ENCODE measurements around the gene WWOX.

The WWOX gene

DNA sequence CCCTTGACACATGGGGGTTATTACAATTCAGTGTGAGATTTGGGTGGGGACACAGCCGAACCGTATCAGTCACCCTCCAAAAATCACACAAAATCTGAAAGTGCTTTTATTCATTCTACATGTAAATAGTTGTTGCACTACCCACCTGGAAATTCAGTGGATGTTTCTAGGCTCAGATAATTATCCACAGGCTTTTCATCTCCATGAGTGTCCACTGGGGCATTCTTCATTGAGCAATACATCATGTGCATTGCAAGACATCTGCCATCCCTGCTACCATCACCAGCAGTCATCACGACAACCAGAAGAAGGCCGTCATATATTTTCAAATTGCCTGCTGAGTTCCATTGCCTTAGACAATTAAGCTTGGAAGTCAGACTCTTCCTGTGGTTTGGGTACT, 330.8 kb downstream of the WWOX start:
- no peak for DNase-seq (ENCODE audit: low spot score)
- no peak overlapping the region for H3K4me3 ChIP-seq
- TF ChIP-seq, protein P1, sequence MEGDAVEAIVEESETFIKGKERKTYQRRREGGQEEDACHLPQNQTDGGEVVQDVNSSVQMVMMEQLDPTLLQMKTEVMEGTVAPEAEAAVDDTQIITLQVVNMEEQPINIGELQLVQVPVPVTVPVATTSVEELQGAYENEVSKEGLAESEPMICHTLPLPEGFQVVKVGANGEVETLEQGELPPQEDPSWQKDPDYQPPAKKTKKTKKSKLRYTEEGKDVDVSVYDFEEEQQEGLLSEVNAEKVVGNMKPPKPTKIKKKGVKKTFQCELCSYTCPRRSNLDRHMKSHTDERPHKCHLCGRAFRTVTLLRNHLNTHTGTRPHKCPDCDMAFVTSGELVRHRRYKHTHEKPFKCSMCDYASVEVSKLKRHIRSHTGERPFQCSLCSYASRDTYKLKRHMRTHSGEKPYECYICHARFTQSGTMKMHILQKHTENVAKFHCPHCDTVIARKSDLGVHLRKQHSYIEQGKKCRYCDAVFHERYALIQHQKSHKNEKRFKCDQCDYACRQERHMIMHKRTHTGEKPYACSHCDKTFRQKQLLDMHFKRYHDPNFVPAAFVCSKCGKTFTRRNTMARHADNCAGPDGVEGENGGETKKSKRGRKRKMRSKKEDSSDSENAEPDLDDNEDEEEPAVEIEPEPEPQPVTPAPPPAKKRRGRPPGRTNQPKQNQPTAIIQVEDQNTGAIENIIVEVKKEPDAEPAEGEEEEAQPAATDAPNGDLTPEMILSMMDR (IDR thresholded peaks at IDR 0.05) = no peak
- no peak overlapping the region for H3K27ac ChIP-seq

DNA sequence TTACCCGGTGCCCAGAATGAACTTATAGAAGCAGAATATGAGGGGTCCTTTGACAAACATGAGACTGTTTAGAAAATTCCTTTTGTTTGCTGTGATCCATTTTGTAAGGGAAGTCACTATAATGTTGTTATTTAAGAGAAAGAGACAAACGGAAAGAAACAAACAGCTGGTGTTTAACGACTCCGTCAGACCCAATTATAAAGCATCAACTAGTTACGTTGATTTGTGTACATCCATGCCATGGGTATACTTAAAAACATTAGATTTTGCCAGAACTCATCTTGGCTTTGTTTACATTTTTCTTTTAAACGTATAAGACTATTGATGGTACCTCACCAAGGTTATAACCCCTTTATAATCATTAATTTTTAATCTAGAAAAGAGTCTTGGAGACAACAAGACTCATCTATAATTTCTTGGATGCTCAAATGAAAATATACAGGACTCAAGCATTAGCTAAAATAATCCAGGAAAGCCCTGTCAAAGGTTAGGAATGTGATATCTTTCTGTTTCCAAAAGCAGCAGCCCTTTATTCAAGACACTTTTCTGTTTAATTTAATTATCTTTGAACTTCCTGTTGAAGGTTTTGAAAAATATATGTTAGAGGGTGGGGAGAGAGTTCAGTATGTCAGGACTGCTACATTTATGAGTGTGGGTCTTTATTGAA, 331.7 kb downstream of the WWOX start:
- no peak overlapping the region for H3K4me3 ChIP-seq
- DNase-seq (ENCODE audit: low spot score) = no peak
- TF ChIP-seq, protein P1 (IDR thresholded peaks at IDR 0.05) = no peak
- no peak overlapping the region for H3K27ac ChIP-seq

DNA sequence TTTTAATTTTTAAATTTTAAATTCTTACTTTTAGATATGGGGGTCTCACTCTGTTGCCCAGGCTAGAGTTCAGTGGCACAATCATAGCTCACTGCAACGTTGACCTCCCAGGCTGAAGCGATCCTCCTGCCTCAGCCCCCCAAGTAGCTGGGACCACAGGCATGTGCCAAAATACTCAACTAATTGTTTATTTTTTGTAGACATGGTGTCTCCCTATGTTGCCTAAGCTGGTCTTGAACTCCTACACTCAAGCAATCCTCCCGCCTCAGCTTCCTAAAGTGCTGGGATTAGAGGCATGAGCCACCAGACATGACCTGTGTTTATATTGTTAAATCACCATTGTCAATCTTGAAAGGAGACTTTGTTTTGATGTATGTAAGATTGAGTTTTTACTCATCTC, 332.2 kb downstream of the WWOX start:
- Histone ChIP-seq H3K27ac (no peak overlapping the region), H3K4me3 (no peak overlapping the region)
- TF ChIP-seq, protein P1 (IDR thresholded peaks at IDR 0.05) = no peak
- DNase-seq (ENCODE audit: low spot score) = no peak

DNA sequence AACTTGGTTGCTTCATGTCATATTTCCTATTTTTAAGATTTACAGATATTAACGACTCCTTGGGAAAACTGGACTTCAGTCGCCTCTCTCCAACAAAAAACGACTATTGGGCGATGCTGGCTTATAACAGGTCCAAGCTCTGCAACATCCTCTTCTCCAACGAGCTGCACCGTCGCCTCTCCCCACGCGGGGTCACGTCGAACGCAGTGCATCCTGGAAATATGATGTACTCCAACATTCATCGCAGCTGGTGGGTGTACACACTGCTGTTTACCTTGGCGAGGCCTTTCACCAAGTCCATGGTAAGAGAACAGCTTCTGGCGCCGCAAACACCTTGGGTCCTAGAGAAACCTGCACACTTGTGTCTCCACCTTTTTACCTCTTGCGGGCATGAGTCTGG, 333.0 kb downstream of the WWOX start:
- TF ChIP-seq, protein P1 (IDR thresholded peaks at IDR 0.05) = no peak
- no peak overlapping the region for H3K4me3 ChIP-seq
- no peak for DNase-seq (ENCODE audit: low spot score)
- H3K27ac ChIP-seq = no peak overlapping the region

DNA sequence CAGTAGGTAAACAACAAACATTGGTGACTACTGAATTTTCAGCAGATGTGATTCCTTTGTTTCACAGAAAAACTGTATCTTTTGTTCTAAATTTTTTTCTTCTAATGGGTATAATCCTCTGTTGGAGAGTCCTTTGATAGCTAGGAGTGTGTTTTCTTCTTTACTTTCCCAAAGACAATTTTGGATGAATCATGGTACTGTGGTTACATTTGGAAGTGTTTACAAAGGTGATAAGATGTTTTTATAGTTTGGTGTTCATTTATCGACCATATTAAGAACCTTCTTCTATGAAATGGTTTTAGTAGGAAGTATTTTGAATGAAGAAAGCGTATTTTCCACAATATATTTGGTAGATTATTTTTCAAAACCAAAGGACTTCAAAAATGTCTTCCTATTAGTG, 333.7 kb downstream of the WWOX start:
- TF ChIP-seq, protein P1 (IDR thresholded peaks at IDR 0.05) = no peak
- Histone ChIP-seq H3K4me3 (no peak overlapping the region), H3K27ac (no peak overlapping the region)
- DNase-seq (ENCODE audit: low spot score) = no peak

DNA sequence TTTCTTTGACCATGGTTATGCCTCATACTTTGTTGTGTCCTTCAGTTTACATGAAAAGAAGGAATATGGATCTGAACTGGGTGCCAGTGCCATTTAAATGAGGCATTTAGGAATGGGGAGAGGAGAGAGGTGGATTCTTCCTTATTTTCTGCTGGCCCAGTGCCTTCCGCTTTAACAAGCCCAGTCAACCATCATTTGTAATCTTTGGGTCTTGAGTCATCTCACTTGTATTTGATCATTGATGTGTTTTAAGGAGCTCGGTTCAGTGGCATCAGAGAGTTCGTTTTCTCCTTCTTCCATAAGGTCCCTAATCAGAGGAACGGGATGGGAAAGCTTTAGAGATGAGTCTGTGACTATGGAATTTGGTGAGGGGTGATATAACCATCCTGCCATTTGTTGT, 334.9 kb downstream of the WWOX start:
- Histone ChIP-seq H3K4me3 (no peak overlapping the region), H3K27ac (no peak overlapping the region)
- TF ChIP-seq, protein P1 (IDR thresholded peaks at IDR 0.05) = no peak
- DNase-seq (ENCODE audit: low spot score) = no peak

DNA sequence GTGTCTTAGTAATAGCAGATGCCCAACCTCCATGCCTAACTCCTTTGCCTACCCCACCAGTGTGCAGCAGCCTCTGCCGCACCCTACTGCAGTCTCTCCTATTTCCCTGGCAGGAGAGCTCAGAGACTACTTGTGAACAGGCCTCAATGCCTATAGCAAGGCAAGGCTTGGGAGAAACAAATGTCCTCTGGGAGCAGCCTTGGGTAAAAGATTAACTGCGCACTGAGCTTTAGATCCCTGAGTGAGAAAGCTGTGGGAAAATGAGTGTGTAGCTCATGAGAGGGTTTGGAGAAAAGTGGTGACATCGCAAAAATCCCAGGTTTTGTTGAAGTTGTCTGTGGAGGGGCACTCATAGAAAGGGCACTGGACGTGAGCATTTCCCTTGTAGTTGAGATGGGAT, 335.8 kb downstream of the WWOX start:
- DNase-seq (ENCODE audit: low spot score) = no peak
- TF ChIP-seq, protein P1 (IDR thresholded peaks at IDR 0.05) = no peak
- no peak overlapping the region for H3K27ac ChIP-seq
- no peak overlapping the region for H3K4me3 ChIP-seq

Data from coronary artery (tissue), 2 donors.